HCT116 (cell line): ENCODE measurements around the gene GMPR2. TPM values are rescaled to one million over a fixed set of nuclear protein-coding genes. Genes with fewer than 3 reads are reported as not detected.

Source experiments
- ATAC-seq: fragments of 200-7000 bp; cut with Tn5 transposase; 2 replicates; pipeline ENCODE4 v1.9.1; 2020; ENCODE audit warnings: mild to moderate bottlenecking, moderate library complexity
- BruUV-seq: library from RNA; stranded (reverse); fragments of 400-500 nt; replicated peaks from 2 replicates; lab custom pipeline; 2021; lab: Mats Ljungman, UMichigan
- CTCF ChIA-PET: fragments of 300-600 bp; sonication (Branson Sonifier 250); formaldehyde crosslinking; loops from one replicate; lab custom pipeline; 2021; ENCODE audit warnings: antibody characterized with exemption; lab: Charles Lee
- POLR2A ChIA-PET: fragments of 300-600, 350-600 bp; sonication (Branson Sonifier 250); formaldehyde crosslinking; loops from one replicate; lab custom pipeline; 2021; ENCODE audit warnings: antibody characterized with exemption; lab: Charles Lee
- RAD21 ChIA-PET, 2 experiments: fragments of 300-600 bp; sonication (Branson Sonifier 250); formaldehyde crosslinking; loops; one replicate each; lab custom pipeline; 2023; ENCODE audit warnings: low total read pairs in 2 of 2; ENCODE audit not compliant: uncharacterized antibody in 2 of 2, unreplicated experiment in 2 of 2, low non-redundant PET in 1 of 2; lab: Charles Lee
- DNase-seq: peaks from one replicate; pipeline ENCODE4 v3.0.0-alpha.2; 2010; ENCODE audit warnings: low read depth, low spot score
- H2AFZ ChIP-seq: fragments of 200-600 bp; shearing (Covaris generic), sonication (generic); 2 replicates; pipeline ENCODE4 v1.6.1; 2017; ENCODE audit warnings: low read depth, mixed run types, mixed read lengths, antibody characterized with exemption, low read length; ENCODE audit not compliant: poor library complexity, severe bottlenecking
- H3K27ac ChIP-seq: 2 replicates; pipeline ENCODE4 v1.5.1; 2012; ENCODE audit warnings: low read depth, low read length
- H3K27me3 ChIP-seq: fragments of 200-600 bp; sonication (generic); 2 replicates; pipeline ENCODE4 v1.6.1; 2016; ENCODE audit warnings: mixed run types, low read length, mixed read lengths; ENCODE audit not compliant: insufficient read depth
- H3K36me3 ChIP-seq, 2 experiments: fragments of 200-500 bp in 1 of 2; fragments of 200-600 bp in 1 of 2; sonication (Bioruptor generic) in 1 of 2; sonication (generic) in 1 of 2; 2 replicates each; pipeline versions ENCODE4 v1.5.1 to v1.6.1; 2014 to 2016; ENCODE audit warnings: low read length in 2 of 2, inconsistent platforms in 1 of 2, mixed read lengths in 1 of 2, mixed run types in 1 of 2; ENCODE audit not compliant: insufficient read depth in 2 of 2, control insufficient read depth in 1 of 2
- H3K4me1 ChIP-seq, 2 experiments: fragments of 200-600 bp in 1 of 2; sonication (generic) in 1 of 2; 2 replicates each; pipeline versions ENCODE4 v1.5.1 to v1.6.1; 2012 to 2017; ENCODE audit warnings: low read length in 2 of 2, inconsistent platforms in 1 of 2, mild to moderate bottlenecking in 1 of 2, mixed read lengths in 1 of 2, mixed run types in 1 of 2, moderate library complexity in 1 of 2; ENCODE audit not compliant: insufficient read depth in 2 of 2, control insufficient read depth in 1 of 2
- H3K4me2 ChIP-seq: fragments of 200-600 bp; sonication (generic); 2 replicates; pipeline ENCODE4 v1.6.1; 2017; ENCODE audit warnings: mixed run types, low read length, mixed read lengths
- H3K4me3 ChIP-seq, 2 experiments: fragments of 200-600 bp in 1 of 2; sonication (generic) in 1 of 2; replicated peaks in 1 of 2; 2 replicates each; pipeline ENCODE4 v1.5.1; 2011 to 2016; ENCODE audit warnings: low read length in 2 of 2, control low read depth in 1 of 2, low read depth in 1 of 2, mild to moderate bottlenecking in 1 of 2, mixed read lengths in 1 of 2, mixed run types in 1 of 2
- H3K79me2 ChIP-seq: fragments of 200-600 bp; sonication (generic); 2 replicates; pipeline ENCODE4 v1.6.1; 2017; ENCODE audit warnings: mild to moderate bottlenecking, mixed run types, low read length, moderate library complexity, mixed read lengths; ENCODE audit not compliant: insufficient read depth
- H3K9ac ChIP-seq: fragments of 200-600 bp; sonication (generic); 2 replicates; pipeline ENCODE4 v1.6.1; 2016; ENCODE audit warnings: low read length, mixed read lengths
- H3K9me2 ChIP-seq: fragments of 200-600 bp; sonication (generic), shearing (Covaris generic); 2 replicates; pipeline ENCODE4 v1.6.1; 2017; ENCODE audit warnings: mixed run types, mild to moderate bottlenecking, moderate library complexity; ENCODE audit not compliant: insufficient read depth
- H3K9me3 ChIP-seq, 2 experiments: fragments of 200-500 bp in 1 of 2; fragments of 200-600 bp in 1 of 2; sonication (Bioruptor generic) in 1 of 2; sonication (generic) in 1 of 2; 2 replicates each; pipeline ENCODE4 v1.6.1; 2014 to 2017; ENCODE audit warnings: low read length in 2 of 2, mixed read lengths in 2 of 2, inconsistent platforms in 1 of 2, low read depth in 1 of 2, mild to moderate bottlenecking in 1 of 2, mixed run types in 1 of 2, moderate library complexity in 1 of 2; ENCODE audit not compliant: control insufficient read depth in 1 of 2, insufficient read depth in 1 of 2
- H4K20me1 ChIP-seq: fragments of 200-600 bp; sonication (generic), shearing (Covaris generic); 2 replicates; pipeline ENCODE4 v1.6.1; 2017; ENCODE audit warnings: mixed run types, mild to moderate bottlenecking, moderate library complexity; ENCODE audit not compliant: insufficient read depth
- EGR1 ChIP-seq: IDR thresholded peaks from 2 replicates; pipeline ENCODE4 v1.6.1; 2012; ENCODE audit warnings: low read depth
- ELF1 ChIP-seq: IDR thresholded peaks from 2 replicates; pipeline ENCODE4 v1.6.1; 2012; ENCODE audit warnings: low read depth, borderline replicate concordance
- EZH2 ChIP-seq: fragments of 200-600 bp; sonication (generic); IDR thresholded peaks from 2 replicates; pipeline ENCODE4 v1.6.1; 2017; ENCODE audit warnings: antibody characterized with exemption, mixed run types
- FOSL1 ChIP-seq: IDR thresholded peaks from 2 replicates; pipeline ENCODE4 v1.6.1; 2012; ENCODE audit warnings: low read depth
- POLR2AphosphoS5 ChIP-seq: IDR thresholded peaks from 2 replicates; pipeline ENCODE4 v1.6.1; 2011; ENCODE audit warnings: mild to moderate bottlenecking, low read depth, low read length, moderate library complexity
- SRF ChIP-seq: IDR thresholded peaks from 2 replicates; pipeline ENCODE4 v1.6.1; 2012; ENCODE audit warnings: low read depth
- ZBTB33 ChIP-seq: IDR thresholded peaks from 2 replicates; pipeline ENCODE4 v1.6.1; 2011; ENCODE audit warnings: mild to moderate bottlenecking, low read length, moderate library complexity; ENCODE audit not compliant: insufficient replicate concordance; ENCODE audit errors: extremely low read depth
- ZNF274 ChIP-seq: fragments of 200-500 bp; sonication (Bioruptor generic); IDR thresholded peaks from 2 replicates; pipeline ENCODE4 v1.6.1; 2014; ENCODE audit warnings: mild to moderate bottlenecking, low read depth, low read length, inconsistent platforms
- intact Hi-C: fragments of 100-400 bp; cut with micrococcal nuclease; formaldehyde crosslinking; loops from 2 replicates; pipeline ENCODE4 v1.10.0; 2022
- total RNA-seq: library from RNA; stranded (reverse); gene quantifications from one replicate; pipeline ENCODE4 v1.2.1, GENCODE V29; 2021; ENCODE audit not compliant: unreplicated experiment

Gene GMPR2
- total RNA-seq, 1 experiment from 2014 or later: 66.9 TPM

DNA sequence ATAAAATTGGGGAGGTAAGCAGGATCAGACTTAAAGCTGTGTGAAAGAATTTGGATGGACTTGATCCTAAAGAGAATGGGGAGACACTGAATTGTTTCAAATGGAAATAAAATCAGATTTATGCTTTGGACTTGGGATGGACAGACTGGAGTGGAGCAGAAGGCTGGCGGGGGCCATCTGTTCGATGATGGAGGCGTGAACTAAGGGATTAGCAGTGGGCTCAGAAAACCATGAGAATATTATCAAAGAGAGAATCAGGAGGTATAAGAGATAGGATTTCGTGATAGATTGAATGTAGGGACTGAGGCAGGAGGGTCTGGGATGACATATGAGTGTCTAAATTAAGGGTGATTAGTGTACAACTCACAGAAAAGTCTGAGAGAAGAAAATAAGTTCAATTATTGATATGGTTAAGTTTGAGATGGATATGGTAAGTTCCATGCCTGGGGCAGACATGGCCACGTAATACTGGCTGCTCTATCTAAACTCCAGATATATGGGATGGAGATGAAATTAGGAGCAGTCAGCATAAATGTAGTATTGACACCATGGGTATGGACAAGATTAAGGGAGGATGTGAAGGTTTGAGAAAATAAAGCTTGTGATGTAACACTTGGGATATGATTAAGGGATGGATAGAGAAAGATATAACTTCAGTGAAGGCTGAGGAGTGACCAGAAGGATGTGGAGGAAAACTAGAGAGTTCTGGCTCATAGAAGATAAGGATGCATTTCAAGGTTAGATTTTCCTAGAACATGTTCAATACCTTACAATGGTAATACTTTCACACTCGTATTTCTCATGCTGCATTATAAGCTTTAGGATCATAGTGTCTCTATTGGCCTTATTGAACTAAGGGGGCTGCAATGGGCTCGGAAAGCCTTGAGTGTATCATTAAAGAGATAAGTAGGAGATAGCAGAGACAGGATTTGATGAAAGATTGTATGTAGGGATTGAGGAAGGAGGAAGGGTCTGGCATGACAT, 28.3 kb upstream of the GMPR2 start:
- DNase-seq (no peak), ATAC-seq (no peak)
- no peaks in the 10 kb centered on the region for H3K4me1 ChIP-seq
- ChIA-PET POLR2A (no interaction called here), RAD21 (no interaction called here), CTCF (no interaction called here)
- no peak overlapping the region for H3K27ac ChIP-seq
- intact Hi-C loops: no loop called here
- H3K9me2 ChIP-seq: no peaks in the 10 kb centered on the region
- no peaks in the 10 kb centered on the region for H3K79me2 ChIP-seq
- H4K20me1 ChIP-seq: no peaks in the 10 kb centered on the region
- no peak overlapping the region for H3K9ac ChIP-seq
- peaks cover 10 to 31% of the 10 kb centered on the region in 2 experiments for H3K36me3 ChIP-seq
- no peaks in the 10 kb centered on the region for H3K27me3 ChIP-seq
- TF ChIP-seq ZBTB33: no peak
- TF ChIP-seq POLR2AphosphoS5: no peak
- TF ChIP-seq ELF1: no peak
- TF ChIP-seq ZNF274: no peak
- TF ChIP-seq EGR1: no peak
- TF ChIP-seq SRF: no peak
- TF ChIP-seq FOSL1: no peak
- no peak for TF ChIP-seq EZH2
- BruUV-seq: no TSS peak
- H3K4me2 ChIP-seq: no peak overlapping the region
- no peak overlapping the region for H2AFZ ChIP-seq
- no peak overlapping the region for H3K4me3 ChIP-seq
- peaks cover 3 to 10% of the 10 kb centered on the region in 2 experiments; a peak in 1 of 4 replicates for H3K9me3 ChIP-seq
